ENCODE measurements around the gene ARMC8.
"Not testable (repeated sequence)": the region's sequence is repeated elsewhere in the genome, so short reads cannot be mapped to it uniquely, and the experiment has no call there.

The ARMC8 gene, protein sequence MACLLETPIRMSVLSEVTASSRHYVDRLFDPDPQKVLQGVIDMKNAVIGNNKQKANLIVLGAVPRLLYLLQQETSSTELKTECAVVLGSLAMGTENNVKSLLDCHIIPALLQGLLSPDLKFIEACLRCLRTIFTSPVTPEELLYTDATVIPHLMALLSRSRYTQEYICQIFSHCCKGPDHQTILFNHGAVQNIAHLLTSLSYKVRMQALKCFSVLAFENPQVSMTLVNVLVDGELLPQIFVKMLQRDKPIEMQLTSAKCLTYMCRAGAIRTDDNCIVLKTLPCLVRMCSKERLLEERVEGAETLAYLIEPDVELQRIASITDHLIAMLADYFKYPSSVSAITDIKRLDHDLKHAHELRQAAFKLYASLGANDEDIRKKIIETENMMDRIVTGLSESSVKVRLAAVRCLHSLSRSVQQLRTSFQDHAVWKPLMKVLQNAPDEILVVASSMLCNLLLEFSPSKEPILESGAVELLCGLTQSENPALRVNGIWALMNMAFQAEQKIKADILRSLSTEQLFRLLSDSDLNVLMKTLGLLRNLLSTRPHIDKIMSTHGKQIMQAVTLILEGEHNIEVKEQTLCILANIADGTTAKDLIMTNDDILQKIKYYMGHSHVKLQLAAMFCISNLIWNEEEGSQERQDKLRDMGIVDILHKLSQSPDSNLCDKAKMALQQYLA

DNA sequence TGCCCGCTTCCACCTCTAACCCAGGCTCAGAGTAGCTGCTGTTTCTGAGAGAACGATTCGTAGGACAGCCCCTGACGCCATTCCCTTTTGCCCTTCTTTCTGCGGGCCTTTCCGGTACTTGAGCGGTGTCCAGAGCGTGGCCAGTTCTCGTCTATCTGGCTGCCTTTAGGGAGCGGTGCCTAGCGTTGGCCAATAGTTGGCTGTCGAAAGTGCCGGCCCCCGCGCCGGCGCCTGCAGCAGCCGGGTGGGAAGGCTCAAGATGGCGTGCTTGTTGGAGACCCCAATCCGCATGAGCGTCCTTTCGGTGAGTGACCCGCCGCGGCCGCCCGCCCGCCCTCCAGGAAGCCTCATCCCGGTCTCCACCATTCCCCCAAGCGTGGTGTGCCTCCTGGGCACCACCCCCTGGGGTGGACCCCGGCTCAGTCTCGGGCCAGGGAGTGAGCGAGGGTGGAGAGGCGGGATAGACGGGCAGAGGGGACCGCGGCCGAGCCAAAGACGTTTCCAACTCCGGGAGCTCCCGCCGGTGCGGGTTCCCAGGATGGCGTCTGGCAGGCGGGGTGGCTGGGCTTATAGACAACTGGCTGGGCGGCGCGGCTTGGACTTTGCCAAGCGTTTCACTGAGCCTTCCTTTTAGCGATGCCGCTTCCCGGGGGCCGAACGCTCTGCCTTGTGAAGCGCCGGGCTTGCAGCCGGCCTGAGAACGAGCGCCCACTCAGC is at the start of gene ARMC8:
Gene ARMC8 (plus strand): TSS at position 6 of the 717 bp plus-strand sequence. CDS start 254 bp downstream, at position 260.
- Mint-ChIP-seq H3K9me3 (no peaks in the 10 kb centered on the region), H3K4me1 (ENCODE audit: low read depth) (peaks cover 27% of the 10 kb centered on the region), H3K4me3 (peak within 1 kb of the TSS; percentile 95), H3K36me3 (ENCODE audit: low read depth) (peaks cover 14% of the 10 kb centered on the region), H3K27me3 (ENCODE audit: low read depth) (peaks cover 19% of the 10 kb centered on the region), H3K27ac (peak within 1 kb of the TSS; percentile 88)
- peak; percentile 36 for DNase-seq (ENCODE audit: low spot score)

DNA sequence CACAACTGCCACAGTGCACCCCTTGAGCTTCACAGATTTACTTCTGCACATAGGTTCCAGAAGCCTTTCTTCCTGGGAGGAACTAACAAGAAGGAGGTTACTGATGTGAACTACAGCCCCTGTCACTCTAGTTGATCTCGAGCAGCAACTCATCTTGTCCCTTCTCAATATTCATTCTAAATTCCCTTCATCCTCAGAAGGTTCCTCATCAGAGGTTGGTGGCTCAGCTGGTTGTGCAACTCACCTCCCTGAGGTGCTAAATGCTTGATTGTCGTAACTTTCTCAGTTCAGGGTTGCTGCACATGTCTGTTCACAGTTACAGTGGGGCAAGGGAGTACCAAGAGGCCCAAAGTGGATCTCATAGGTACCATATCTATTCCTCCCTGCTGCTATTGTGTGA is 49.2 kb upstream of the ARMC8 start:
- Mint-ChIP-seq H3K4me3 (no peak overlapping the region), H3K36me3 (ENCODE audit: low read depth) (no peaks in the 10 kb centered on the region), H3K27ac (no peak overlapping the region), H3K9me3 (no peaks in the 10 kb centered on the region), H3K27me3 (ENCODE audit: low read depth) (peaks cover 31% of the 10 kb centered on the region), H3K4me1 (ENCODE audit: low read depth) (peaks cover 4% of the 10 kb centered on the region)
- no peak for DNase-seq (ENCODE audit: low spot score)

DNA sequence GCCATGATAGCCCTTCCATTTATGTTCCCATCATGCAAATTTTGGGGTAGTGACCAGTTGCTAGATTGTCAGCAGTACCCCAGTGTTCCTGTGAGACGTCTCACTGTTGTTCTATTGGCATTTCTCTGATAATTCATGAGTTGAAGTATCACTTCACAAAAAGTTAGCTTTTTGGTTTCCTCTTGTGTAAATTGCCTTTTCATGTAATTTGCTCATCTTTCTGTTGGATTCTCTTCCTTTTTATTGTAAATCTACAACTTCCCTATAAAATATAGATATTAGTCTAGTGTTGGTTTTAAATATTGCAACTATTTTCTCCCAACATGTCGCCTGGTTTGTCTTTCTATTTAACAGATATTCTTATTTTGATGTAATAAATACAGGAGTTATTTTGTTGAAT is 47.4 kb upstream of the ARMC8 start:
- no peaks in the 10 kb centered on the region for H3K9me3 Mint-ChIP-seq
- no peak overlapping the region for H3K27ac Mint-ChIP-seq
- peaks cover 4% of the 10 kb centered on the region for H3K4me1 Mint-ChIP-seq (ENCODE audit: low read depth)
- H3K27me3 Mint-ChIP-seq (ENCODE audit: low read depth): peaks cover 30% of the 10 kb centered on the region
- no peaks in the 10 kb centered on the region for H3K36me3 Mint-ChIP-seq (ENCODE audit: low read depth)
- no peak for DNase-seq (ENCODE audit: low spot score)
- H3K4me3 Mint-ChIP-seq: no peak overlapping the region

DNA sequence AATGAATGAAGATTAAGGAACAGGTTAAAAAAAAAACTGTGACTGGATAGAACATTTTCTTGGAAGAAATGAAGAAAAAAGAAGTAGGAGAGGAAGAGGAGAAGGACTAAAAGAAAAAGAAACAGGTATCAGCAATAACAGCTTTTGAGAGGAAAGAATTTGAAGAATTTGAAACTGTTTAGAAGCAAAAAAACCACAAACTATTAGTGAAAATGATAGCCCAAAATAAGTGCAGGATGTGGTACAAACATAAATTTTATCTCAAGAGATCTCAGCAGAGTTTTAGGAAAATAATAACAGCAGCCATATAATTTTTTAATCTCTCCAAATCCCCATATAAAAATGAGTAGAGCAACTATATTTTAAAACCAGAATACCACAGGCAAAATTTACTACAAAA is 46.2 kb upstream of the ARMC8 start:
- DNase-seq (ENCODE audit: low spot score): no peak
- Mint-ChIP-seq H3K4me1 (ENCODE audit: low read depth) (peaks cover 4% of the 10 kb centered on the region), H3K9me3 (no peaks in the 10 kb centered on the region), H3K27me3 (ENCODE audit: low read depth) (peaks cover 28% of the 10 kb centered on the region), H3K4me3 (no peak overlapping the region), H3K27ac (no peak overlapping the region), H3K36me3 (ENCODE audit: low read depth) (no peaks in the 10 kb centered on the region)

DNA sequence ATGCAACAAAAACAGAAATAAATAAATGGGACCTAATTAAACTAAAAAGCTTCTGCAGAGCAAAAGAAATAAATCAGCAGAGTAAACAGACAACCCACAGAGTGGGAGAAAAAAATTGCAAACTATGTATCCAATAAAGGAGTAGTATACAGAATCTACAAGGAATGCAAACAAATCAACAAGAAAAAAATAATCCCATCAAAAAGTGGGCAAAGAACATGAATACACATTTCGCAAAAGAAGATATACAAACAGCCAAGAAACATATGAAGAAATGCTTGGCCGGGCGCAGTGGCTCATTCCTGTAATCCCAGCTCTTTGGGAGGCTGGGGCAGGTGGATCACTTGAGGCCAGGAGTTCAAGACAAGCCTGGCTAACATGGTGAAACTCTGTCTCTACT is 44.9 kb upstream of the ARMC8 start:
- peaks cover 26% of the 10 kb centered on the region for H3K27me3 Mint-ChIP-seq (ENCODE audit: low read depth)
- H3K27ac Mint-ChIP-seq; H3K9me3 Mint-ChIP-seq; H3K4me1 Mint-ChIP-seq (ENCODE audit: low read depth); H3K36me3 Mint-ChIP-seq (ENCODE audit: low read depth); DNase-seq (ENCODE audit: low spot score); H3K4me3 Mint-ChIP-seq: not testable (repeated sequence)

DNA sequence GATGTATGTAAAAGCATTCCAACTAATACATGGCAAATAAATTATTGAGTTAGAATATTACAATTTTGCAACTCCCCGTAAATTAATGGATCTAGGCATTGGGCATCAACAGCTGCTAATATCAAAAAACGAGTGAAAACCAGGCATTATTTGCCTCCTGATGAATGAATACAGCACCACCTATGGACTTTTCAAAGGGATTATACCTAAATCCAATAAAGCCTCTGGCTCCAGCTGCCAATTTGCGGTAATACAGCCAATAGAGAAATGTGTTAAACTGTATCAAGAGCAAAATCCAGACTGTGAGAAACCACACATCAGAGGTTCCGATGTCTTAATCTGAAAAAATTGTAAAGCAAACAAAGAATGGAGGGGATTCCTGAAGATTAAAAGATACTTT is 38.6 kb upstream of the ARMC8 start:
- Mint-ChIP-seq H3K27me3 (ENCODE audit: low read depth) (peaks cover 14% of the 10 kb centered on the region), H3K9me3 (peaks cover 2% of the 10 kb centered on the region), H3K4me1 (ENCODE audit: low read depth) (no peaks in the 10 kb centered on the region), H3K36me3 (ENCODE audit: low read depth) (no peaks in the 10 kb centered on the region), H3K4me3 (no peak overlapping the region), H3K27ac (no peak overlapping the region)
- DNase-seq (ENCODE audit: low spot score): no peak

DNA sequence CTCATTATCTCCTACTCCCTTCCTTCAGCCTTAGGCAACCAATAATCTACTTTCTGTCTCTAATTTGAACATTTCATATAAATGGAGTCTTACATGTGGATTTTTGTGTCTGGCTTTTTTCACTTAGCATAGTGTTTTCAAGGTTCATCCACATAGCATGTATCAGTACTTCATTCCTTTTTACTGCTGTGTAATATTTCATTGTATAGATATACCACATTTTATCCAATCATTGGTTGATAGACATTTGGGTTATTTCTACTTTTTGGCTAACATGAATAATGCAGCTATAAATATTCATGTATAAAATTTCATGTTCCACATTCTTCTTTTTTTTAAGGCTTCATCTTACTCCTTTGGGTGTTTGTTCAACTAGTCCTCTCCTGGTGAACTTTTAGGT is 32.6 kb upstream of the ARMC8 start:
- Mint-ChIP-seq H3K4me1 (ENCODE audit: low read depth) (no peaks in the 10 kb centered on the region), H3K9me3 (peaks cover 11% of the 10 kb centered on the region), H3K27me3 (ENCODE audit: low read depth) (no peaks in the 10 kb centered on the region), H3K27ac (no peak overlapping the region), H3K4me3 (no peak overlapping the region), H3K36me3 (ENCODE audit: low read depth) (no peaks in the 10 kb centered on the region)
- DNase-seq (ENCODE audit: low spot score): no peak

DNA sequence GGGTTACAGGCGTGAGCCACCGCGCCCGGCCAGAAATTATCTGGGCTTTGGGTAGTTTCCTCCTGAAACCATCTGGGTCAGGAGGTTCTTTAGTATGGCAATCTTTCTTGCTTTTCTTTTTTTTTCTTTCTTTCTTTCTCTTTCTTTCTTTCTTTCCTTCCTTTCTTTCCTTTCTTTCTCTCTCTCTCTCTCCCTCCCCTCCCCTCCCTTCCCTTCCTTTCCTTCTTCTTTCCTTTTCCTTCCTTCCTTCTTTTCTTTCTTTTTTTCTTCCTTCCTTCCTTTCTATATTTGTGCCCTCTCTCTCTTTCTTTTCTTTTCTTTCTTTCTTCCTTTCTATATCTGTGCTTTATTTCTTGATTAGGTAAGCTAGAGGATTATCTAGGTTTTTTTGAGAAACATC is 29.4 kb upstream of the ARMC8 start:
- DNase-seq (ENCODE audit: low spot score): no peak
- Mint-ChIP-seq H3K9me3 (peaks cover 11% of the 10 kb centered on the region), H3K27ac (no peak overlapping the region), H3K4me1 (ENCODE audit: low read depth) (no peaks in the 10 kb centered on the region), H3K4me3 (no peak overlapping the region), H3K27me3 (ENCODE audit: low read depth) (no peaks in the 10 kb centered on the region), H3K36me3 (ENCODE audit: low read depth) (peaks cover 16% of the 10 kb centered on the region)

DNA sequence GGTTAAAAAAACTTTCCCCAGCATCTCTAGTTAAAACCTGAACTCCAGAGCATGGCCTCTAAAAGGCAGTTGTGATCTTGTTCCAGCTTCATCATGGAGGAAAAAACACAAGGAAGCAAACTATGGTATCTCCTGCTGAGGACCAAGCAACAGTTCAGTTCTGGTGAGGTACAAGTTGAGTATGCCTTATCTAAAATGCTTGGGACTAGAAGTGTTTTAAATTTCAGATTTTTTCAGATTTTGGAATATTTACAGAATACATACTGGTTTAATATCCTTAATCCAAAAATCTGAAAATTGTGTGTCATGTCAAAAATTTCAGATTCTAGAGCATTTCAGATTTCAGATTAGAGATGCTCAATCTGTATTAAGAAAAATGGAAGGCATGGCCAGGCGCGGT is 22.0 kb upstream of the ARMC8 start:
- Mint-ChIP-seq H3K27me3 (ENCODE audit: low read depth) (no peaks in the 10 kb centered on the region), H3K27ac (no peak overlapping the region), H3K4me1 (ENCODE audit: low read depth) (peaks cover 2% of the 10 kb centered on the region), H3K9me3 (no peaks in the 10 kb centered on the region), H3K36me3 (ENCODE audit: low read depth) (peaks cover 46% of the 10 kb centered on the region), H3K4me3 (no peak overlapping the region)
- no peak for DNase-seq (ENCODE audit: low spot score)

DNA sequence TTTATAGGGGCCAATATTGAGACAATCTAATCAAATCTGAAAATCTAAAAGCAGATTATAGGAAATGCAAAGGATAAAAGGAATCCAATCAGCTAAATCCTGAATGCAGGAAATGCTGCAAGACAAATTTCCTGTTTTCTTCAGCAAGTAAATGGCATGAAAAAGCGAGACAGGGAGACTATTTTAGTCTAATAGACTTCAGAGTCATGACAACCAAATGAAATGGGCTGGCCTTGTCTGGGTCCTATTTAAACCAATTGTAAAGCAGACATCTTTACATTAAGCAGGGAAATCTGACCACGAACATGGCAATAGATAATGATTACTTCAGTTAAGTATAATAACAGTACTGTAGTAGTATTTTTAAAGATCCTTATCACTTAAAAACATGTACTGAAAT is 14.5 kb upstream of the ARMC8 start:
- Mint-ChIP-seq H3K36me3 (ENCODE audit: low read depth) (peaks cover 20% of the 10 kb centered on the region), H3K27me3 (ENCODE audit: low read depth) (no peaks in the 10 kb centered on the region), H3K9me3 (no peaks in the 10 kb centered on the region), H3K4me1 (ENCODE audit: low read depth) (peaks cover 27% of the 10 kb centered on the region), H3K4me3 (peak overlapping the region; percentile 39), H3K27ac (no peak overlapping the region)
- DNase-seq (ENCODE audit: low spot score): no peak

DNA sequence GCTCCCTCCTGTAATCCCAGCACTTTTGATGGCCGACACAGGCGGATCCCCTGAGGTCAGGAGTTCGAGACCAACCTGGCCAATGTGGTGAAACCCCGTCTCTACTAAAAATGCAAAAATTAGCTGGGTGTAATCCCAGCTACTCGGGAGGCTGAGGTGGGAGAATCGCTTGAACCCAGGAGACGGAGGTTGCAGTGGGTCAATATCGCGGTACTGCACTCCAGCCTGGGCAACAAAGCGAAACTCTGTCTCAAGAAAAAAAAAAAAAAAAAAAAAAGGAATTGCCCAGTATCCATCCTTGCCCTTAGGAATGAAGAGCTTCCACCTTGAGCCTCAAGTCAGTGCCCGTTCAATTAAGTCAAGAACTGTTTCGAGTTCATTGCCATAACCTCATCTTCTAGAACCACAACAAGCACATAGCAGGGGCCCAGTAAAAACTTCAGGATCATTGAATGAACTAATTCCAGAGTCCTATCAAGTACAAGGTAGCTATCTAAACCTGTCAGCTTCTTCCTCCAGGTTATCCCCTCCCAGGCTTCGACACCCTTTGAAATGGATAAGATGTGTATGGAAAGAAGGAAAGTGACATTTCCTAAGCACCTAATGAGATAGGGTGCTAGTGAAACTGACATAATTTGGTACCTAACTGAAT is 13.2 kb upstream of the ARMC8 start:
- Mint-ChIP-seq H3K27me3 (ENCODE audit: low read depth) (peaks cover 2% of the 10 kb centered on the region), H3K4me1 (ENCODE audit: low read depth) (peaks cover 27% of the 10 kb centered on the region), H3K27ac (peak overlapping the region; percentile 94), H3K9me3 (no peaks in the 10 kb centered on the region), H3K36me3 (ENCODE audit: low read depth) (peaks cover 18% of the 10 kb centered on the region), H3K4me3 (peak overlapping the region; percentile 96)
- DNase-seq (ENCODE audit: low spot score): no peak

DNA sequence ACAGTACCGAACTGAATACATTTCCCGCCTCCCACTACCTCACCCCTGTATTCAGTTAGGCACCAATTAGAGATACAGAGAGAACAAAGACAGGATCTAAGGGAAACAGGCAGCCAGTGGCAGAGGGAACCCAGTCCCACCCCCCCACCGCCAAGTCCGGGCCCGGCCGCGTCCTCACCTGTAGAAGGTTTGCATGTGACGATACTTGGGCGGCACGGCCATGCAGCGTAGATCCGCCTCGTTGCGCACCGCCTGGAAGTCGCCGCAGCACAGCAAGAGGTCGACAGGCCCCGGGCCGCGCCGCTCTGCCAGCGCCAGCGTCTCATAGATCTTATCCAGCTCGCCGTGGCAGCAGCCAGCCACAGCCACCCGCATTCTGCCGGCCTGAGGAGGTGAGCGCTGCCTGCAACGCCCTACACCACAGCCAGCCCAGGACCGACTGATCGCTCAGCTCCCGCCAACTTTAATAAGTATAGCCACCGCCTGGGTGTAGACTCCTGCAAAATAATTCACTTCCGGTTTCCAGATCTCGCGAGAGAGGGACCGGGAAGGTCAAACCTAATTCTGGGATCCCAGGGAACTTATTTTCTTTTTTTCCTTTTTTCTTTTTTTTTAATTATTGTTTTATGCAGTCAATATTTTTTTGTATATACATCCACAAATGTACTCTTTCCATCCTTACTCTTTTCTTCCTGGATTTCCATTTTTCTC is 12.5 kb upstream of the ARMC8 start, which contains the start of gene DBR1:
Gene DBR1 (minus strand): TSS at position 501 of the 711 bp plus-strand sequence. CDS start 126 bp downstream, at position 375.
- peak within 1 kb of the TSS; percentile 94 for H3K27ac Mint-ChIP-seq
- no peaks in the 10 kb centered on the region for H3K9me3 Mint-ChIP-seq
- peak within 1 kb of the TSS; percentile 96 for H3K4me3 Mint-ChIP-seq
- DNase-seq (ENCODE audit: low spot score): peak; percentile 70
- H3K27me3 Mint-ChIP-seq (ENCODE audit: low read depth): peaks cover 7% of the 10 kb centered on the region
- peaks cover 16% of the 10 kb centered on the region for H3K36me3 Mint-ChIP-seq (ENCODE audit: low read depth)
- peaks cover 27% of the 10 kb centered on the region for H3K4me1 Mint-ChIP-seq (ENCODE audit: low read depth)

DNA sequence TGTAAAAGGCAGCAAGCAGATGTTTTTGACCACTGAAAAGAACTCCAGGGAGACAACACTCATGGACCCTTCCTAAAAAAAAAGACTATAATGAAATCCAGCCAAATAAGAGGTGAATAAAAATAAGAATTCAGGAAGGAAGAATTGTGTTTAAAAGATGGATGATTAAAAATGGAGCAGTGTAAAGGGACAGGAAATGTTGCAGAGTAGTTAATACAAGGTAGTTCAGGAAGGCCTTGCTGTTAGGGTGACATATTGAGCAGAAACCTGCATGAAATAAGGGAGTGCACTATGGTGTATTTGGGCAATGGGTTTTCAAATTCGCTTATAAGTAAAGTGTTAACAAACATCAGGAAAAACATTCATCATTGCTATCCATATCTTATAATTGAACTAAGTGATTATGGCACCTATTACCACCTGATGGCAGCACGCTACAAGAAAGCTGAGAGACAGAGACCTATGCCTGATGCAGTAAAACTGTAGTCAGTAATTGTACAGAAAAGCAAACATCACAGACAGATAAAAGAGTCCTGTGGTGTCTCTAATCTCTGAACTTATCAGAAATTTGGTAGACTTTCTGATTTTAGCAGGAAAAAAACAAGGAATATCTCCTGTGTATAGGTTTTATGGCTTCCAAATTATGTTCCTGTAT is 6.6 kb upstream of the ARMC8 start:
- no peaks in the 10 kb centered on the region for H3K9me3 Mint-ChIP-seq
- no peak overlapping the region for H3K4me3 Mint-ChIP-seq
- peaks cover 31% of the 10 kb centered on the region for H3K27me3 Mint-ChIP-seq (ENCODE audit: low read depth)
- H3K36me3 Mint-ChIP-seq (ENCODE audit: low read depth): no peaks in the 10 kb centered on the region
- H3K4me1 Mint-ChIP-seq (ENCODE audit: low read depth): peaks cover 4% of the 10 kb centered on the region
- H3K27ac Mint-ChIP-seq: no peak overlapping the region
- no peak for DNase-seq (ENCODE audit: low spot score)

Data from T-helper 2 cell treated with Interferon-gamma antibody and Interleukin-4, amounts not matched to agents 5 μg/mL and 100 μg/mL, for 36 hours (primary cell).